Gastroesophageal sphincter (tissue), 3 donors: ENCODE results near the gene EHMT2.

Source experiments
- POLR2A ChIP-seq, 2 donors: fragments of 450-650 bp; IDR thresholded peaks; one replicate each; pipeline ENCODE4 v1.6.1; 2017; ENCODE audit warnings: antibody characterized with exemption in 2 of 2, mild to moderate bottlenecking in 2 of 2, moderate library complexity in 1 of 2
- POLR2AphosphoS5 ChIP-seq: sonication (generic); formaldehyde crosslinking; IDR thresholded peaks from one replicate; pipeline ENCODE4 v1.6.1; 2017; ENCODE audit warnings: antibody characterized with exemption
- TF ChIP-seq, protein P1 (sequence below), 4 experiments: fragments of 200-600 bp in 2 of 4; fragments of 450-650 bp in 2 of 4; sonication (generic) in 1 of 4; IDR thresholded peaks; one replicate each; pipeline ENCODE4 v1.5.1; 2017 to 2019; ENCODE audit warnings: antibody characterized with exemption in 4 of 4, mild to moderate bottlenecking in 2 of 4, moderate library complexity in 2 of 4

DNA sequence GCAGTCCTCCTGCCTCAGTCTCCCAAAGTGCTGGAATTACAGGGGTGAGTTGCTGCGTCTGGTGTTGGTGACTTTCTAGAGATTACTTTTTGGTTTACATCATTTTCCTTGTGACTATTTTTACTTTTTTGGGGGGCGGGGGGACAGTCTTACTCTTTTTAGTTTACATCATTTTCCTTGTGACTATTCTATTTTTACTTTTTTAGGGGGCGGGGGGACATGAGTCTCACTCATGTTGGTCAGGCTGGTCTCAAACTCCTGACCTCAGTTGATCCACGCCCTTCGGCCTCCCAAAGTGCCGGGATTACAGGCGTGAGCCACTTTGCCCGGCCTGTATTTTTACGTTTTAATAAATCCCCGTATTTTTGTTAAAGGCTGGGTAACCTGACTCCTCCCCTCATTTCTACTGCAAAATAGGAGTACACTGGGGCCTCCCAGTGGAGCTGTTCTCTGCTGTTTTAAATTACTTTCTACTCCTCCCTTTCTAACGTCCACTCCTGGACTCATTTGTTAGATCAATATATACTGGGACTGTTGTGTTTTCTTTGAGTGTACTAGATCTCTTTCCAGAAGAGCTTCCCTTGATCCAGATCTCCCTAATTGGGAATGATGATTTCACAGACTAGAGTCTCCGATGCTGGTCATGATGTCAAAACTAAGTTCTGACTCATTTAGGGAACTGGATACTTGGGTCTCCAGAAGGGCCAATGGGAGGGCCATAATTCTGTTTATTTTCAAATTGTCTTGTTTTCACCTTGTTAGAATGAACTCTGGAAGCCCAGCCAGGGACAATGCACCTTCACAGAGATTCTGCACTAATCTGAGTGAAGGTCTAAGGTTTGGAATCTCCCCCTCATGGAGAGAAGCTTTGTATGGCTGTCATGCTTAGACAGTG is 60.8 kb downstream of the EHMT2 start:
- TF ChIP-seq POLR2AphosphoS5 (no peak), POLR2A (IDR thresholded peaks at IDR 0.05) (no peak)
- TF ChIP-seq, protein P1, sequence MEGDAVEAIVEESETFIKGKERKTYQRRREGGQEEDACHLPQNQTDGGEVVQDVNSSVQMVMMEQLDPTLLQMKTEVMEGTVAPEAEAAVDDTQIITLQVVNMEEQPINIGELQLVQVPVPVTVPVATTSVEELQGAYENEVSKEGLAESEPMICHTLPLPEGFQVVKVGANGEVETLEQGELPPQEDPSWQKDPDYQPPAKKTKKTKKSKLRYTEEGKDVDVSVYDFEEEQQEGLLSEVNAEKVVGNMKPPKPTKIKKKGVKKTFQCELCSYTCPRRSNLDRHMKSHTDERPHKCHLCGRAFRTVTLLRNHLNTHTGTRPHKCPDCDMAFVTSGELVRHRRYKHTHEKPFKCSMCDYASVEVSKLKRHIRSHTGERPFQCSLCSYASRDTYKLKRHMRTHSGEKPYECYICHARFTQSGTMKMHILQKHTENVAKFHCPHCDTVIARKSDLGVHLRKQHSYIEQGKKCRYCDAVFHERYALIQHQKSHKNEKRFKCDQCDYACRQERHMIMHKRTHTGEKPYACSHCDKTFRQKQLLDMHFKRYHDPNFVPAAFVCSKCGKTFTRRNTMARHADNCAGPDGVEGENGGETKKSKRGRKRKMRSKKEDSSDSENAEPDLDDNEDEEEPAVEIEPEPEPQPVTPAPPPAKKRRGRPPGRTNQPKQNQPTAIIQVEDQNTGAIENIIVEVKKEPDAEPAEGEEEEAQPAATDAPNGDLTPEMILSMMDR (IDR thresholded peaks at IDR 0.05), result no peak
